ENCODE data around the gene SUCLG2. TPM values are rescaled to one million over a fixed set of nuclear protein-coding genes. Genes with fewer than 3 reads are reported as not detected.

Gene SUCLG2
- total RNA-seq, 3 donors from 2014 or later (not counting 1 experiment from before 2014, with no cell fraction given): 43.6 to 55.8 (median 49.9) TPM

- Histone ChIP-seq H3K9me3 (ENCODE audit: control insufficient read depth, insufficient read depth, low read length) (no peaks in the 10 kb centered on the region), H3K27ac (ENCODE audit: low read length) (no peak overlapping the region), H3K4me3 (ENCODE audit: low read length) (no peak overlapping the region), H3K4me1 (ENCODE audit: control insufficient read depth, insufficient read depth, low read length) (peaks cover 10% of the 10 kb centered on the region), H3K27me3 (ENCODE audit: control insufficient read depth, insufficient read depth, low read length) (no peaks in the 10 kb centered on the region), H3K36me3 (ENCODE audit: control insufficient read depth, insufficient read depth, low read length) (no peaks in the 10 kb centered on the region)
- peaks cover 0 to 3% of the 10 kb centered on the region in 2 donors for H3K9me3 Mint-ChIP-seq
- intact Hi-C loops (cut with micrococcal nuclease): no loop called here
- DNase-seq (no peak), ATAC-seq (no peak)
- WGBS (ENCODE audit: insufficient coverage): 100% methylated on average over 1 of the region's 1 CpG
- TF ChIP-seq CTCF (IDR thresholded peaks at IDR 0.05): no peak
- no peak overlapping the region for H3K27ac Mint-ChIP-seq
- H3K4me1 Mint-ChIP-seq: peaks cover 26 to 27% of the 10 kb centered on the region in 2 donors
- no peaks in the 10 kb centered on the region for H3K27me3 Mint-ChIP-seq (ENCODE audit: low read depth in 2 of 2)
- H3K4me3 Mint-ChIP-seq: no peak overlapping the region
- H3K36me3 Mint-ChIP-seq: no peaks in the 10 kb centered on the region
Measured at GRCh38 chr3:67661089-67661488, 6.7 kb upstream of the SUCLG2 start.

GRCh38 chr3:67657192-67657591 is 2.8 kb upstream of the SUCLG2 start:
- intact Hi-C loops (cut with micrococcal nuclease): loop anchor here (5.0 to 10.0 kb wide), 2 partner anchors 1355 to 1428 kb away; partner anchors contain the start of genes ARL6IP5 and UBA3
- Mint-ChIP-seq H3K4me1 (peaks cover 33 to 38% of the 10 kb centered on the region in 2 donors), H3K4me3 (no peak overlapping the region), H3K36me3 (no peaks in the 10 kb centered on the region), H3K27ac (no peak overlapping the region), H3K9me3 (peaks cover 0 to 3% of the 10 kb centered on the region in 2 donors), H3K27me3 (ENCODE audit: low read depth in 2 of 2) (no peaks in the 10 kb centered on the region)
- no peak overlapping the region for H3K27ac ChIP-seq (ENCODE audit: low read length)
- DNase-seq (no peak), ATAC-seq (no peak)
- peaks cover 27% of the 10 kb centered on the region for H3K4me1 ChIP-seq (ENCODE audit: control insufficient read depth, insufficient read depth, low read length)
- no peak for TF ChIP-seq CTCF (IDR thresholded peaks at IDR 0.05)
- H3K4me3 ChIP-seq (ENCODE audit: low read length): no peak overlapping the region
- H3K27me3 ChIP-seq (ENCODE audit: control insufficient read depth, insufficient read depth, low read length): no peaks in the 10 kb centered on the region
- H3K9me3 ChIP-seq (ENCODE audit: control insufficient read depth, insufficient read depth, low read length): no peaks in the 10 kb centered on the region
- 53% methylated on average over 5 of the region's 5 CpGs for WGBS (ENCODE audit: insufficient coverage)
- no peaks in the 10 kb centered on the region for H3K36me3 ChIP-seq (ENCODE audit: control insufficient read depth, insufficient read depth, low read length)

GRCh38 chr3:67656614-67657013 is 2.2 kb upstream of the SUCLG2 start:
- Mint-ChIP-seq H3K27me3 (ENCODE audit: low read depth in 2 of 2) (no peaks in the 10 kb centered on the region), H3K9me3 (peaks cover 0 to 3% of the 10 kb centered on the region in 2 donors), H3K4me1 (peaks cover 36 to 42% of the 10 kb centered on the region in 2 donors), H3K36me3 (no peaks in the 10 kb centered on the region), H3K27ac (peak overlapping the region; percentile 86 to 89), H3K4me3 (no peak overlapping the region)
- DNase-seq (peak in 1 of 2 donors; percentile 37), ATAC-seq (no peak)
- H3K9me3 ChIP-seq (ENCODE audit: control insufficient read depth, insufficient read depth, low read length): no peaks in the 10 kb centered on the region
- no peak overlapping the region for H3K27ac ChIP-seq (ENCODE audit: low read length)
- intact Hi-C loops (cut with micrococcal nuclease): loop anchor here (1.0 to 10.0 kb wide), 3 partner anchors 18 to 1428 kb away; partner anchors contain the start of genes ARL6IP5 and UBA3
- no peak overlapping the region for H3K4me3 ChIP-seq (ENCODE audit: low read length)
- H3K36me3 ChIP-seq (ENCODE audit: control insufficient read depth, insufficient read depth, low read length): no peaks in the 10 kb centered on the region
- no peaks in the 10 kb centered on the region for H3K27me3 ChIP-seq (ENCODE audit: control insufficient read depth, insufficient read depth, low read length)
- WGBS (ENCODE audit: insufficient coverage): no CpG with 5 or more reads among the region's 2 CpGs
- H3K4me1 ChIP-seq (ENCODE audit: control insufficient read depth, insufficient read depth, low read length): peaks cover 27% of the 10 kb centered on the region
- TF ChIP-seq CTCF (IDR thresholded peaks at IDR 0.05): no peak

Measured in natural killer cell (primary cell).